Gastroesophageal sphincter (tissue), 4 donors: Measurements from ENCODE around the gene INPP5D. TPM values are rescaled to one million over a fixed set of nuclear protein-coding genes. Genes with fewer than 3 reads are reported as not detected.

Source experiments
- ATAC-seq: fragments of 150-250 bp; one replicate; pipeline ENCODE4 v1.9.1; 2016; ENCODE audit warnings: mild to moderate bottlenecking, moderate library complexity
- H3K27ac ChIP-seq, 4 donors: fragments of 200-600 bp; sonication (generic) in 3 of 4; 1 replicate in 3 of 4; 2 replicates in 1 of 4; pipeline ENCODE4 v1.5.1; 2016 to 2019
- H3K27me3 ChIP-seq: fragments of 200-600 bp; sonication (generic); one replicate; pipeline ENCODE4 v1.5.1; 2019
- H3K36me3 ChIP-seq, 2 donors: fragments of 200-600 bp; sonication (generic); one replicate each; pipeline ENCODE4 v1.5.1; 2019; ENCODE audit warnings: control low read depth in 1 of 2
- H3K4me1 ChIP-seq, 3 donors: fragments of 200-600 bp; sonication (generic); 1 replicate in 2 of 3; 2 replicates in 1 of 3; pipeline ENCODE4 v1.5.1; 2016 to 2019; ENCODE audit warnings: control low read depth in 2 of 3
- H3K4me3 ChIP-seq, 2 donors: fragments of 200-600 bp; sonication (generic); one replicate each; pipeline ENCODE4 v1.5.1; 2019; ENCODE audit warnings: mild to moderate bottlenecking in 1 of 2, moderate library complexity in 1 of 2
- H3K9me3 ChIP-seq, 3 donors: fragments of 200-600 bp; sonication (generic); one replicate each; pipeline ENCODE4 v1.5.1; 2017 to 2019; ENCODE audit warnings: control low read depth in 2 of 3
- CTCF ChIP-seq, 4 experiments: fragments of 200-600 bp in 2 of 4; fragments of 450-650 bp in 2 of 4; sonication (generic) in 1 of 4; IDR thresholded peaks; one replicate each; pipeline ENCODE4 v1.5.1; 2017 to 2019; ENCODE audit warnings: antibody characterized with exemption in 4 of 4, mild to moderate bottlenecking in 2 of 4, moderate library complexity in 2 of 4
- EP300 ChIP-seq: sonication (generic); formaldehyde crosslinking; IDR thresholded peaks from one replicate; pipeline ENCODE4 v1.6.1; 2017; ENCODE audit warnings: antibody characterized with exemption, mild to moderate bottlenecking
- POLR2A ChIP-seq, 2 donors: fragments of 450-650 bp; IDR thresholded peaks; one replicate each; pipeline ENCODE4 v1.6.1; 2017; ENCODE audit warnings: antibody characterized with exemption in 2 of 2, mild to moderate bottlenecking in 2 of 2, moderate library complexity in 1 of 2
- POLR2AphosphoS5 ChIP-seq: sonication (generic); formaldehyde crosslinking; IDR thresholded peaks from one replicate; pipeline ENCODE4 v1.6.1; 2017; ENCODE audit warnings: antibody characterized with exemption
- WGBS, 2 donors: methylation state at CpG; one replicate each; pipeline ENCODE4 v1.1.5; 2018; ENCODE audit warnings: low coverage in 1 of 2; 5-methylcytosine and 5-hydroxymethylcytosine counted together
- total RNA-seq, 4 donors: library from RNA; depleted of rRNA; stranded (reverse); fragments of >200 nt; gene quantifications; one replicate each; pipeline ENCODE4 v1.1.0, GENCODE V29; 2016

Gene INPP5D
- total RNA-seq, 4 donors from 2014 or later, result 6.5 to 12.4 (median 9.3) TPM

GRCh38 chr2:233100192-233100998 is 40.3 kb downstream of the INPP5D start:
- H3K27ac ChIP-seq, result no peak overlapping the region
- ATAC-seq, result no peak
- H3K36me3 ChIP-seq, result no peaks in the 10 kb centered on the region
- H3K4me3 ChIP-seq, result no peak overlapping the region
- no peak for TF ChIP-seq CTCF (IDR thresholded peaks at IDR 0.05)
- no peak for TF ChIP-seq POLR2AphosphoS5
- no peak for TF ChIP-seq EP300
- TF ChIP-seq POLR2A (IDR thresholded peaks at IDR 0.05), result no peak
- H3K9me3 ChIP-seq, result no peaks in the 10 kb centered on the region
- H3K4me1 ChIP-seq, result no peaks in the 10 kb centered on the region
- peaks cover 5% of the 10 kb centered on the region for H3K27me3 ChIP-seq
- 71 to 87% methylated on average over 5 to 11 of the region's 17 CpGs for WGBS, 2 donors

GRCh38 chr2:233101141-233101540 is 41.0 kb downstream of the INPP5D start:
- Histone ChIP-seq H3K36me3 (no peaks in the 10 kb centered on the region), H3K4me1 (no peaks in the 10 kb centered on the region), H3K27ac (no peak overlapping the region), H3K27me3 (peaks cover 11% of the 10 kb centered on the region), H3K4me3 (no peak overlapping the region), H3K9me3 (no peaks in the 10 kb centered on the region)
- TF ChIP-seq POLR2AphosphoS5, result no peak
- TF ChIP-seq POLR2A (IDR thresholded peaks at IDR 0.05), result no peak
- no peak for TF ChIP-seq EP300
- no peak for TF ChIP-seq CTCF (IDR thresholded peaks at IDR 0.05)
- no peak for ATAC-seq
- WGBS, 2 donors, result 77 to 82% methylated on average over 3 of the region's 4 CpGs

- H3K36me3 ChIP-seq, result no peaks in the 10 kb centered on the region
- no peaks in the 10 kb centered on the region for H3K4me1 ChIP-seq
- H3K4me3 ChIP-seq, result no peak overlapping the region
- no peak overlapping the region for H3K27ac ChIP-seq
- H3K27me3 ChIP-seq, result peaks cover 14% of the 10 kb centered on the region
- ATAC-seq, result no peak
- TF ChIP-seq POLR2A (IDR thresholded peaks at IDR 0.05) (no peak), EP300 (no peak), CTCF (IDR thresholded peaks at IDR 0.05) (no peak), POLR2AphosphoS5 (no peak)
- no peaks in the 10 kb centered on the region for H3K9me3 ChIP-seq
- 72 to 75% methylated on average over 7 of the region's 8 CpGs for WGBS, 2 donors
These were observed 41.7 kb downstream of the INPP5D start for GRCh38 chr2:233101816-233102215.

GRCh38 chr2:233105156-233105895 is 45.2 kb downstream of the INPP5D start:
- no peak overlapping the region for H3K27ac ChIP-seq
- H3K27me3 ChIP-seq, result peaks cover 30% of the 10 kb centered on the region
- TF ChIP-seq EP300 (no peak), POLR2A (IDR thresholded peaks at IDR 0.05) (no peak), POLR2AphosphoS5 (no peak), CTCF (IDR thresholded peaks at IDR 0.05) (no peak)
- WGBS, 2 donors, result 65 to 98% methylated on average over 4 to 6 of the region's 17 CpGs
- H3K9me3 ChIP-seq, result no peaks in the 10 kb centered on the region
- no peaks in the 10 kb centered on the region for H3K4me1 ChIP-seq
- no peak for ATAC-seq
- H3K36me3 ChIP-seq, result no peaks in the 10 kb centered on the region
- no peak overlapping the region for H3K4me3 ChIP-seq
